GM21390 (cell line): ENCODE data around the gene IPP.
"Not testable (repeated sequence)": the region's sequence is repeated elsewhere in the genome, so short reads cannot be mapped to it uniquely, and the experiment has no call there.

ENCODE experiments used
- ATAC-seq: cut with Tn5 transposase; IDR thresholded peaks from one replicate; pipeline ENCODE4 v1.9.1; 2021; ENCODE audit not compliant: unreplicated experiment

The IPP gene

GRCh38 chr1:45750298-45751038 is at the start of gene IPP:
Gene IPP, minus strand, starts transcription at chr1:45750653. Its CDS starts 4,242 bp downstream, at chr1:45746411.
- peak; percentile 90 for ATAC-seq

GRCh38 chr1:45796946-45797345 is 46.5 kb upstream of the IPP start:
- no peak for ATAC-seq

GRCh38 chr1:45796381-45796780 is 45.9 kb upstream of the IPP start:
- ATAC-seq: no peak

DNA sequence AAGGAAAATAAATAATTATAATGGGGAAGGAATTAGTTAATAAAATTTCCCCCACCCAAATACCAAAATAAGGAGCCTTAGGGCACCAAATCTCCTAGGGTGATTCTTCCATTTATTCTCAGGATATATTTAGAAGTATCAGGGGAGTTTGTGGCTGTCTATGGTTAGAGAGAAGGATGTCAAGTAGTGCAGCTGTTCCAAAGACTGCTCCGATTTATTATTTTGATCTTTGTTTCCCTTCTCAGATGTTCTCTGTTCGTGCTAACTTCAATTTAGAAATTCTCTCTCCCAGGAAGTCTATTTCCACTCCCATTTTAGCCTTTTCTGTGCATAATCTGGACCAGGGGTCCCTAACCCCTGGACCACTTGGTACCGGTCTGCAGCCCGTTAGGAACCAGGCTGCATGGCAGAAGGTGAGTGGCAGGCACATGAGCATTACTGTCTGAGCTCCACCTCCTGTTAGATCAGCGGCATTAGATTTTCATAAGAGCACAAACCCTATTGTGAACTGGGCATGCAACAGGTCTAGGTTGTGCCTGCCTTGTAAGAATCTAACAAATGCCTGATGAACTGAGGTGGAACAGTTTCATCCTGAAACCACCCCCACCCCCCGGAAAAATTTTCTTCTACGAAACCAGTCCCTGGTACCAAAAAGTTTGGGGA is 43.6 kb upstream of the IPP start:
- ATAC-seq: no peak

DNA sequence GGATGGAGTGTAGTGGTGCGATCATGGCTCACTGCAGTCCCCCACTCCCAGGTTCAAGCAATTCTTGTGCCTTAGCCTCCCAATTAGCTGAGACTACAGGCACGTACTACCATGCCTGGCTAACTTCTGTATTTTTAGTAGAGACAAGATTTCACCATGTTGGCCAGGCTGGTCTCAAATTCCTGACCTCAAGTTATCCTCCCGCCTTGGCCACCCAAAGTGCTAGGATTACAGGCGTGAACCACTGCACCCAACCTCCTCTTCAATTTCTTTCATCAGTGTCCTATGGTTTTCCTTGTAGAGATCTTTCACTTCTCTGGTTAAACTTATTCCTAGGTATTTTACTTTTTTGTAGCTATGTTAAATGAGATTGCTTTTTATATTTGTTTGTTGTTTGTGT is 42.3 kb upstream of the IPP start:
- no peak for ATAC-seq

DNA sequence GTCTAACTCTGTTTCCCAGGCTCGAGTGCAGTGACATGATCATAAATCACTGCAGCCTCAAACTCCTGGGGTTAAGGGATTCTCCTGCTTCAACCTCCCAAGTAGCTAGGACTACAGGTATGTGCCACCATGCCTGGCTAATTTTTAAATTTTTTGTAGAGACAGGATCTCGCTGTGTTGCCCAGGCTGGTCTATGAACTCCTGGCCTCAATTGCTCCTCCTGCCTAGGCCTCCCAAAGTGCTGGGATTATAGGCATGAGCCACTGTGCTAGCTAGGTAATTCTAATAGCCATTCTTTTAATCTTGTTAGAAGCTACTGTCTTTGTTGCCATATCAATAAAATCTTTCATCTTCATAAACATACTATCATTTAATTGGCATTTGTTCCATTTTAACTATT is 39.1 kb upstream of the IPP start:
- no peak for ATAC-seq

DNA sequence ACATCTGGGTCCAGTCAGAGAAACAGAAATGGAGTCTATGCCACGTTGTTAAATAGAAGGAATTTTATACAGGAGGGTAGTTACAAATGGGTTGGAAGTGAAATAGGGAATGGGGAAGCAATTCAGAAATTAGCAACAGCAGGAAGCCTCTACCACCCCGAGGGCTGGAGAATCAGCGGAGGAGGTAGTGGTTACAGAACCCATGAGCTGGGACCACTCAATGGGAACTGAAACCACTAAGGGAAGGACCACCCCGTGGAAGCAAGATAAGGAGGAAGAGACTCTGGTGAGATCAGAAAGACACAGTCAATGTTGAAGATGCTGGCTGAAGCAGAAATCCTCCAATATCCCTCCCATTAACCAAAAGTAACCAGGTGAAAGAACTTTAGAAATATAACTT is 37.5 kb upstream of the IPP start:
- no peak for ATAC-seq

DNA sequence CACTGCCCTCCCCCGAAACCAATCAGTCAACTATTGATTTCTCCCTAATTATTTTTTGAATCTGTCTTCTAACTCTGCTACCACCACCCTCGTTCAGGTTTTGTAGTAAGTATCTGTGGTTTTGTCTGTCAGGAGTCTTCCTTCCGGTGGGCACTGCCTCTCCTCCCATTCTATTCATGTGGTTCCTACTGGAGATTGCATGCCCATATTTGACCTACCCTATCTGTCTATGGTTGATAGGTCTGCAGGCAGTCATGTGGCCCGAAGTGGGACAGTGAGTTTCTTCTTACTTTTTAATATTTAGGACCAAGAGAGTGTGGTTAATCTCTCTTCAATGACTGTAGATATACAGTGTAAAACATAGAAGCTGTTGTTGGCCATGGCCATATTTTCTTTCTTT is 35.1 kb upstream of the IPP start:
- ATAC-seq: peak; percentile 69

DNA sequence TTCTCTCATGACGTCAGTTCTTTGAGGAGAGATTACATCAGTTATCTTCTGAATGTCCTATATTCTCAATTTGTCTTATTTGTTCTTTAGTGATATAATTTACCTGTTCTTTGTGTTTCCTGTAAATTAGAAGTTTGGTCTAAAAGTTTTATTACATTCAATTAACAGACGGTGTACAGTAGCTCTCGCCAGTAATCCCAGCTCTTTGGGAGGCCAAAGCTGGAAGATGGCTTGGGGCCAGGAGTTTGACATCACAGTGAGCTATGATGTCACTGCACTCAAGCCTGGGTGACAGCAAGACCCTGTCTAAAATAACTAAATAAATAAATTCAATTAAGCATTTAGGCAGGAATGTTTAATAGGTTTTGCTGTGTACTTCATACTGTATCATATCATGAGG is 25.3 kb upstream of the IPP start:
- ATAC-seq: no peak

- ATAC-seq: no peak
Observed at GRCh38 chr1:45772971-45773370, 22.5 kb upstream of the IPP start.

DNA sequence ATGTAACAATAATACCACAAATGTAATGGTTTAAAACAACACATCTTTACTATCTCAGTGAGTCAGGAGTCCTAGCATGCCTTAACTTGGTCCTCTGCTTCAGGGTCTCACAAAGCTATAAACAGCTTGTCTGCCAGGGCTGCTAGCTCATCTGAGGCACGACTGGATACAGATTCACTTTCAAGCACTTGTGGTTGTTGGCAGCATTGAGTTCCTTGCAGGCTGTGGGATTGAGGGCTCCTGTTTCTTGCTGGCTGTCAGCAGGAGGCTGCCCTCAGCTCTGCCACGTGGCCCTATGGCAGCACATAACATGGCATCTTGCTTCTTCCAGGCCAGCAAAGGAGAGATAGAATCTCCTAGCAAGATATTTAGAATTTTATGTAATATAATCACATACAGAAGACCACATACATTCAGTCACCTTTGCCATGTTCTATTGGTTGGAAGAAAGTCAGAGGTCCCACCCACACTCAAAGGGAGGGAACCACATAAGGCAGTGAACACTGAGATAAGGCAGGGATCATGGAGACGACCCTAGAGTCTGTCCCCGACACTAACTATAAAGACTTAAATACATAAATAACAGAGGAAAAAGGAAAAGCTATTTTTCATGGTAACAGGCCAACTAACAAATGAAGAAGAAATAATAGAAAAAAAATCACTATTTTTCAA is 18.9 kb upstream of the IPP start:
- no peak for ATAC-seq

DNA sequence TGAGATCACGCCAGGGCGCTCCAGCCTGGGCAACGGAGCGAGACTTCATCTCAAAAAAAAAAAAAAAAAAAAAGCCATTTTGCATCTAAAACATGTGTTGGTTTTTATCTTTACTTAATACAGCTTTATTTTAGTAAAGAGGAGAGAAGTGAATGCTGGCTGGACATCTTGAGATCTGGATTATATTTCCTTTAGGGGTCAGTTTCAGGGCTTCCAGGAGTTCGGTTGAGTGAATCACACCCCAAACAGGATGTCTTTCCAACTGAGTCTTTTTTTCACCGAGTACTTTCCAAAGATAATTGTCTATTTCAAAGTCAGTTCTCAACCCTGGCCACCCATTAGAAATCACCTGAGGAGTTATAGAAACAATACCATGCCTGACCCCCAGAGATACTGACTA is 16.6 kb upstream of the IPP start:
- no peak for ATAC-seq

GRCh38 chr1:45765999-45766792 is 15.7 kb upstream of the IPP start:
- no peak for ATAC-seq

- ATAC-seq: no peak
Observed at GRCh38 chr1:45762291-45762690, 11.8 kb upstream of the IPP start.

GRCh38 chr1:45755697-45756096 is 5.2 kb upstream of the IPP start:
- ATAC-seq: no peak

- ATAC-seq: no peak
Observed at GRCh38 chr1:45753248-45754037, 3.0 kb upstream of the IPP start.

DNA sequence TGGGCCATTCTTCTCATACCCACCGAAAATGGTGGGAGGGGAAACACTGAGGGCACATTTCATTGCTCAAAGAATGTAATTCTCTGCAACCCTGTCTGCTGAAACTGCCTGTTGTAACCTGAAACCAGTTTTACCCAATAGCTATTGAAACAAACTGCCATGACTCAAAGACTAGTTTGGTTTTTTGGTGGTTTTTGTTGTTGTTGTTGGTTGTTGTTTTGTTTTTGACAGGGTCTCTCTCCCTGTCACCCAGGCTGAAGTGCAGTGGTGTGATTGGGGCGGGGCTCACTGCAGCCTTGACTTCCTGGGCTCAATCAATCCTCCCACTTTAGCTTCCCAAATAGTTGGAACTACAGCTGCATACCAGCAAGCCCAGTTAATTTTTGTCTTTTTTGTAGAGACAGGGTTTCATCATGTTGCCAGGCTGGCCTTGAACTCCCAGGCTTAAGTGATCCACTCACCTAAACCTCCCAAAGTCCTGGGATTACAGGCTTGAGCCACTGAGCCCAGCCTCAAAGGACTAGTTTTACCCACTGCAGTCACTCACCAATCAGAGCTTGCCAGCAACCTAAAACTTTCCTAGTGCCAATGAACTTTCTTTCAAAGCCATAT is 2.1 kb upstream of the IPP start:
- ATAC-seq: no peak

- no peak for ATAC-seq
Observed at GRCh38 chr1:45752014-45752413, 1.6 kb upstream of the IPP start.

DNA sequence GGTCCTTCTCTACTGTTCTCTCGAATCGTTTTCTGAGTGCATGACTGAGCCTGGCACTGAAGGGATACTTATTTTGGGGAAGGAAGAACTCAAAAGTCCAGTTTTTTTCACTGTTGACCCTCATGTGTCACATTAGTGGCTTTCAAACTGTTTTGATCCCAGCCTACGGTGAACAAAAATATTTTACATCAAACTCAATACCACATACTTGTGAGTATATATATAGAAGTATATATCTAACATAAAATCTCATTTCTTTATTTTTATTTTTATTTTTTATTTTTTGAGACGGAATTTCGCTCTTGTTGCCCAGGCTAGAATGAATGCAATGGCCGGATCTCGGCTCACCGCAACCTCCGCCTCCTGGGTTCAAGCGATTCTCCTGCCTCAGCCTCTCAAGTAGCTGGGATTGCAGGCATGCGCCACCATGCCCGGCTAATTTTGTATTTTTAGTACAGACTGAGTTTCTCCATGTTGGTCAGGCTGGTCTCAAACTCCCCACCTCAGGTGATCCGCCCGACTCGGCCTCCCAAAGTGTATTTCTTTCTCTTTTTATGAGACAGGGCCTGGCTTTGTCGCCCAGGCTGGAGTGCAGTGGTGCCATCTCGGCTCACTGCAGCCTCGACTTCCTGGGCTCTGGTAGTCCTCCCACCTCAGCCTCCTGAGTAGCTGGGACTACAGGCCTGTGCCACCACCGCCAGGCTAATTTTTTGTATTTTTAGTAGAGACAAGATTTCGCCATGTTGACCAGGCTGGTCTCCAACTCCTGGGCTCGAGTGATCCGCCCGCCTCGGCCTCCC is 786 bp upstream of the IPP start:
- not testable (repeated sequence) for ATAC-seq
